NCI-H524 treated with DMSO at 0.1 percent for 48 hours (cell line): ENCODE measurements around the gene SETD7.
"Not testable (repeated sequence)": the region's sequence is repeated elsewhere in the genome, so short reads cannot be mapped to it uniquely, and the experiment has no call there.

Source experiments
- DNase-seq: peaks from one replicate; lab custom pipeline; 2025; lab: John Stamatoyannopoulos, UW

The SETD7 gene

DNA sequence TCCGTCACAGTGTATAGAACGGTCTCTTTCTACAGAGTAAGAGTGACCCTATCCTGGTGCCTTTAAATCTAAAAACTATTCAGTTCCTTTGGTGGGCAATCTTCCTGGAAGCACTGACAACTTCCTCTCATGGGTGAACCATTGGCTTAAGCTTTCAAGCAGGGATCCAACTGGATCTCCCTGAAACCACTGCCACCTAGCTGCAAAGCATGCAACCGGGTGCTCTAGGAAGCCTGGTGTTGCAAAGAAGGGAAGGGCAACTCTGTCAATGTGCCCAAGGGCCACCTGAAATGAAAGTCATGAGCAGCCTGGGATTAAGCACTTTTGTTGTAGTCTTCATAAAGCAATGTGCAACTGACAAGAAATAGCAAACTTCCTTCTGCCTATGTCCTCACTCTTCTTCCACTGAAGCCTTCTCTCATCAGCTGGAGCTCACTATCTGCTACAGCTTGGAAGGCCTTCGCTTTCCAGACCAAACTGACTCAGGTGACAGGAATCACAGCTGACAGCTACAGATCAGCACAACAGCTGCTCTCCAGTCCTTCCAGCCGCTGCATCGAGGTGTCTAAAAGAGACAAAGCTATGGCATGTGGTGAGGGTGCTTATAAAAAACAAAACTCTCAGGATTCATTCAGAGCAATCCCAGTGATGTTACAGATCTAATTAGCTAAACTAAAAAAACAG lies 46.1 kb downstream of the SETD7 start:
- no peak for DNase-seq

DNA sequence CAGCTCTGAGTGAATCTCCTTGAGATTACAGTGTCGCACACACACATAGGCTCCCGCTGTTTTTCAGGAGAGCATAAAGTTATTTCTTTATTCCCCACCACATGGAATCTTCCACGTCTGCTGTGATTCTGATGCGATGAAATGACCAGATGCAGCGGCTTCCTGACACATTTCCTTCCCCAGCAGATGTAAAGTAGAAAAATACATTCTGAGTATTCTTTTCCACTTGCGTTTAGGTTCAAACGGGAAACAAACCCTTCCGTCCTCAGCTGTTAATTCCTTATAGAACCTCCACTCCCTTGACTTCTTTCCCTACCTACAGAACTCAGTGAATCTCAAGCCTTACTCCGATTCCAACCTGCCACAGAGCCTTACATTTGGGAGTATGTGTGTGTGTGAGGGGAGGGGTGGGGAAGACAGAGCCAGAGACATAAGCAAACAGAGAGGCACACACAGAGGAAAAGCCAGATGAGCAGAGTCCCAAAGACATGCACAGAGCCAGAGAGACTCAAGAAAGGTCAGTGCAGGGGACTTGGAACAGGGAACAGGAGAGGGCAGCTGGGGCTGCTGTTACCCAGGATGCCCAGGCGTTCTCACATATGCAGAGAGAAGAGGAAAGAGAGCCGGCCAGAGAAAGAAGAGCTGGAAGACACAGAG lies 47.3 kb downstream of the SETD7 start:
- no peak for DNase-seq

DNA sequence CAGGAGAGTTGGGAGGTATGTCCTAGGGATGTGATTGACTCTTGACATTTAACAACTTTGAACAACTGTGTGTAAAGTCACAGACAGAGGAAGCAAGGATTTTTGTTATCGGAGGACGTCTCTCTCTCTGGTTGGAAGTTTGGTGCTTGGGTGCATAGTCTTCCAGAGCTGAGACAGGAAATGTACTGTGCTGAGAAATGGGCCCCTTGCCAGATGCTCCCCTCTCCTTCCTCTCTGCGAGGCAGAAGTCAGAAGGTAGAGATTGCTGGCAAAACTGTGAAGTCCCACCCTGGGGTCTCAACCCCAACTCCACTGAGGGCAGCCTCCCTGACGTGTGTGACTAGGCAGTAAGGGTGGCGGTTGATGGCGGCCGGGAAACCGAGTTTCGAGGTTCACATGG lies 49.2 kb downstream of the SETD7 start:
- DNase-seq, result no peak

DNA sequence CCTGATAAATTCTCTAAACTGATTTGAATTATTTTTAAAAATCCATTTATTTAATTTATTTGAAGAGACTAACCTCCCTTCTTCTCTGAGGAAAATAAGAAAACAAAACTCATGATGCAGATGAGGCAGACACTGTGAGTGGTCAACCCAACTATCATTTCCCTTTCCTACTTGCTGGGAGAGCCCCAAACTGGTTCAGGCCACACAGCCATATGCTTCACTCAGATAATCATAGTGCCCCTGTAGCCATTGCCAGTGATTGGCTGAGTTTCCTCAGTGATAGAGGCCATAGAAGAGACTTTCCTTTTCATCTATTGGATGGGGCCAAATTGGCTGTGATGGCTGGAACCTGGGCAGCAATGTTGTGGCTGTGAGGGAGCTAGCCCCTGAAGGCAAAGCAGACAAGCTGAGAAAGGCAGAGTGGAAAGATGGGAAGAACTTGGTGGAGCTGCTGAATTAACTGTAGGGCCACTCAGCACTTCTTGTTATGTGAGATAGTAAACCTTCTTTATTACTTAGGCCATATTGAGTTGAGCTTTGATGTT lies 52.3 kb downstream of the SETD7 start:
- no peak for DNase-seq

DNA sequence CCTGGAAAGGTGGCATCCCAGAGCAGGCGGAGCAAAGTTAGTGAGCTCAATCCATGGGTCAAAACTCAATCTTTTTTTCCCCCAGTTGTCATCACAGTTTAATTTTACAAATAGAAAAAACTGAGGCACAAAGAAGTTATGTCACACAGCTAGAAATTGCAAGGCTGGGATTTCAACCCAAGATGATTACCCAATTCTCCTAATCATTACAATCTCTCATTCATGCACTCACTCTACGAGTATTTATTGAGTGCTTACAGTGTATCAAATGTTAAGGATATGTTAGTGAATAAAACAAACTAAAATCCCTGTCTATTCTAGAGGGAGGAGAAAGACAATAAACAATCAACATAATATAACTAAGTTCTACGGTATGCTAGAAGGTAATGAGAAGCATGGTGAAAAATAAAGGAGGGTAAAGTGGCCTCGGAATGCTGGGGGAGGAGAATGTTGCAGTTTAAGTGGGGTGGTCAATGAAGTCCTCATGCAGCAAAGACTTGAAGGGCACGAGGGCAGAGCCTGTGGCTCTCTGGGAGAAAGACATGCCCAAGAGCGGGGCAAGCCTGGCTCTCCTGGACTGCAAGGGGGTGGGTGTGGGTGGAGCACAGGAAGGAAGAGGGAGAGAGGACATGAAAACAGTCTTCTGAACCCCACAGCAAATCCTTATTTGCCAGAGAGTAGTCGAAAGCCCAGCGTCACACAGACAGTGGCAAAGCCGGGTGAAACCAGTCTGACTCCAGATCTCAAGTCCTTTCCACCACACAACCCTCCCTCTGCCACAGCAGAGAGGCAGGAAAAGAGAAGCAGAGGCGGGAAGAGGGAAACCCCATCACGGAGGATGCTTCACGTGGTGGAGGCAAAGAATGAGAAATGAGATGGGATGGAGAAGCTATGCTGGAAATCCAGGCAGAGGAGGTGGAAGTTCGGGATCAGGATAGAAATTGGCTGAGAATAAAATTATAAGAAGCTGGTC lies 53.8 kb downstream of the SETD7 start:
- no peak for DNase-seq

DNA sequence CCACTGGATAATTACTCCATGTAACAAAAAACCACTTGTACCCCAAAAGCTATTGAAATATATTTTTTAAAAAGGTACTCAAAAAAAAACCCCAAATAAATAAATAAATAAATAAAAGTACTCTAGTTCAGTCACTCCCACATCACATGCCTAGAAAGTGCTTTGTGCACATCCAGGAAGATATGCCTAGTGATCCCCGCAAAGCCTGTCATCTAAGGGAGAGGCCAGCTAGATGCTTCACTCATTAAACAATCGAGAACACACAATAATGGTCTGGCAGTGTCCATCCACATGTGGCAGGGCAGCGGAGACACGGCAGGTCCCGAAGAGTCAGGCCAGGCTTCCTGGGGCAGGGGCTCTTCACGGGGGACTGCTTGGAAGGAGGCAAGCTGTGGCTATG lies 54.5 kb downstream of the SETD7 start:
- DNase-seq, result no peak

DNA sequence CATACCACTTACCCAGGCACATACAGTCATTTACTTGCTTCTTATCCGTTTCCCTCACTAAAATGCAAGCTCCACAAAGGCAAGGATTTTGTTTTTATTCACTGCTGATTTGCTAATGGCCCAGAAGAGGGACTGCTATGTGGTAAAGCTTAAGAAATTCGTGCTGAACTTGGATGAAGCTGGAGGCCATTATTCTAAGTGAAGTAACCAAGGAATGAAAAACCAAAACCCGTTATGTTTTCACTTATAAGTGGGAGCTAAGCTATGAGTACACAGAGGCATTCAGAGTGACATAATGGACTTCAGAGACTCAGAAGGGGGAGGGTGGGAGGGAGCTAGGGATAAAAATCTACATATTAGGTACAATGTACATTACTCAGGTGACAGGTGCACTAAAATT lies 54.9 kb downstream of the SETD7 start:
- DNase-seq, result no peak

DNA sequence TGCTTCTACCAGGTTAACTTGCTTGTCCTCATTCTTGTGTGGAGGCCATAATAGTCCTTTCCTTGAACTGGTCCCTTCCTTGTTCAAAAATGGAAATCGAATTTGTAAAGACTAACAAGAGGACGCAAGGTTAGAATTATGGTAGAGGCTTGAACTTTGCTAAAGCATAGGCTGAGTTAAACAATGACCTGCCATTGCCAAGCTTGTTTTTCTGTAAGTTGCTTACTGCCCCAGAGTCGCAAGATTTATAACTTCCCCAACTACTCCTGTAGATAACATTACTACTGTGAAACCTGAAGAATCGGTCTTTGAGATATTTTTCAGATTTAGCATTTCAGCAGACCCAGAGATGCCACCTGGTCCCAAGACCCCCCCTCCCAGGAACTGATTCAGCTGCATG lies 56.8 kb downstream of the SETD7 start:
- DNase-seq, result no peak

DNA sequence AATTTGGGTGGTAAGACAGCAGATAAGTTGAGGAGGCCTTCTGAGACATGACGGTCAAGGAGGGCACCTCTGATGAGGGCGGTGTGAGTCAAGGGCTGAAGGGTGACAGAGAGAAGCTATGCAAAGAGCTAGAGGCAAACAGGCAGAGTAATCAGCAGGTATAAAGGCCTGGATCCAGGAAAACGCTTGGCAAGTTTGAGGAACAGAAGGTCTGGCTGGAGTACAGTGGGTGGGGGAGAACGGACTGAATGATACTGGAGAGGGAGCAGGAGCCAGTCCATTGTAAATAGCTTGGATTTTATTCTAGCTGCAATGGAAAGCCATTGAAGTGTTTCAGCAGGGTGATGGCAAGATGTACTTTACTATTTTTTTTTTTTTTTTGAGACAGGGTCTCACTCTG lies 62.8 kb downstream of the SETD7 start:
- no peak for DNase-seq

DNA sequence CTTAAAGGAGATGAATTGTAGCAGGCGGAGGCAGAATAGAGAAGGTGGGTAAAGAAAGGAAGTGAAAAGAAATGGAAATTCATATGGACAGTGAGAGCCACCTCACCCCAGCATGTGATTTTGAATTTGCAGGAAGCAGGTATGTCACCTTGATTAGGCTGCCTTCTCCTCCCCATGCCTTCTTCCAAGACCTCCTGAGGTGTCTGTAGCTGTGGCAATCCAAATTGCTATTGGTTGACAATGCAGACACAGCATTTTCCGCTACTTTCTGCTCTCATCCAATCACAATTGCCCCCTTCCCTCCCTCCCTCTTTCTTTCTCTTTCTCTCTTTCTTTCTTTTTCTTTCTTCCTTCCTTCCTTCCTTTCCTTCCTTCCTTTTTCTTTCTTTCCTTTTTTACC lies 63.6 kb downstream of the SETD7 start:
- no peak for DNase-seq

DNA sequence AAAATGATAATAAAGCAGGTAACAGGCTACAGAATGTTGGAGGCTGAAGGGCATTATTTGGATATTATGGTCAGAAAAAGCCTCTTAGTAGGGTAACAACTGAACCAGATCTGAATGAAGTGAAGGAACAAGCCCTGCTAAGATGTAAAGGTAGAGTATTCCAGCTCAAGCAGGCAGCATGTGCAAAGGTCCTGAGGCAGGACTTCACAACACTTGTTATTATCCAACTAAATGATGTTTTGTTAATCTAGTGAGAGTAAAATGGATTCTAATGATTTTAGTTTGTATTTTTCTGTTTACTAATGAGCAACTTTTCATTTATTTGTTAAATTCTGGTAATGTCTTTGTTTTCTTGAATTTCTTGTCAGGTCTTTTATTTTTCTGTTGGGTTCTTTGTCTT lies 66.4 kb downstream of the SETD7 start:
- no peak for DNase-seq

DNA sequence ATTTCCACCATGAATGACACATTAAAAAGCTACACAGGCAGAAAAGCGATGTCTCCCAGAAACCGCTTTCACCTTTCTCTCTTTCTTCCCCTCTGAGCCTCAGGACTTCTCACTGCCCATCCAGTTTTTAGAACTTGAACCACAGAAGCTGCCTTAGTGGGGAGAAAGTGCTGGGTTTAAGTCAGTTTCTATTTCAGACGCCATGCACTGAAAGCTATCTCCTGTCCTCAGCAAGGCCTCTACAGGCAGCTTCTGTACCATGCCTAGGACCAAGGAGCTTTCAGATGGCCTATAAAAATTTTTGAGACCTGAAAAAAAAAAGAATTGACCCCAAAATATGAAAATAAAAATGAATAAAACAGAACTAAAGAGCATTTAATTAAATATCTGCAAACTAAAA lies 67.6 kb downstream of the SETD7 start:
- no peak for DNase-seq

DNA sequence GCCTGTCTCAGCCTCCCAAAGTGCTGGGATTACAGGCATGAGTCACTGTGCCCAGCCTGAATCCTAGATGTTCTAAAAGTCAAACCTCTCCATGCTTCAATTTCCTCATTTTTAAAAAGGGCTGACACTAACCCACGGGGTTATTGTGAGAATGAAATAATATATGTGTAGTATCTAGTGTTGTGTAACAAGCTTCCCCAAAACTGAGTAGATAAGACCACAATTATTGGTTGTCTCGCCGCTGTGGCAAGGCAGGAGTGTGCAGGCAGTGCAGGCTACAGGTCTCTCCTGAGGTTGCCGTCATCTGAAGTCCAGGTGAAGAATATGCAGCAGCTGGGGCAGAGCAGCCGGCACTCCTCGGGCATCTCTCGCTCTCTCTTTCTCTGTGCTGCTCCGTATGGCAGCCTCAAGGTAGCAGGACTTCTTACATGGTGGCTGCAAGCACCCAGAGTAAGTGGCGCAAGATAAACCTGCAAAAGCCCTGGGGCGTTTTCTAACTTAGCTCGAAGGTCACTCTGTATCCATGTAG lies 71.2 kb downstream of the SETD7 start:
- no peak for DNase-seq

DNA sequence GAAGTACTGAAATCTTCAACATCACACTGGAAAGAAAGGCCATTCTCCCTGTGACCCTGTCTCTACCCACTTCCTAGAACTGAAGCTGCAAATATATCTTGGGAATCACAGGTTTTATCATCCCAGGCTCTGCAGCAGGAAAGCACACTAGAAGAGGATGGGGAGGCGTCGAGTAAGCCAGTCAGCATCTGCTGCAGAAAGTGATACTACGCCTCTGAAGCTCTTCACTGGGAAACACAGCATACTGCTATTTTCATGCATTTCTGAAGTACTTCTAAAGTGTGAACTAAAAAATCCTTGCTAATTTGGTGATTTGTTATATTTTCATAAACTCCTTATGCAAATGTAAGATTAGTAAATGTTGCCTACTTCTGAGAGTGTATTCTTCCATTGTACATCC lies 73.0 kb downstream of the SETD7 start:
- no peak for DNase-seq

DNA sequence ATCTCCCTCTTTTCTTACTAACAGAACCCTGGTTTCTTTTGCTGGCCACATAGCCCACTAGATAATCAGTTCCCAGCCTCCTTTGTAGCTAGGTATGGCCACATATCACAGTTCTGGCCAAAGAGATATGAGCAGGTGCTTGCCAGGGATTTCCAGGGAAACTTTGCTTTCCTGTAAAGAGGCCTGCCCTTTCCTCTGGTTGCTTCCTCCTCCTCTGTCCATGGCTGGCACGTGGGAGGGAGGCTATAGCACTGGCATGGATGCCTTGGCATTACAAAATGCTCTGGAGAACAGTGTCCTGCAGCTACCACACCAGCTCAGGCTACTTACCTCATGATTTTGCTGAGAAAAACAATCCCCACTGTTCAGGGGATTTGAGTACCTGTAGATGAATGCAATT lies 74.6 kb downstream of the SETD7 start:
- no peak for DNase-seq

DNA sequence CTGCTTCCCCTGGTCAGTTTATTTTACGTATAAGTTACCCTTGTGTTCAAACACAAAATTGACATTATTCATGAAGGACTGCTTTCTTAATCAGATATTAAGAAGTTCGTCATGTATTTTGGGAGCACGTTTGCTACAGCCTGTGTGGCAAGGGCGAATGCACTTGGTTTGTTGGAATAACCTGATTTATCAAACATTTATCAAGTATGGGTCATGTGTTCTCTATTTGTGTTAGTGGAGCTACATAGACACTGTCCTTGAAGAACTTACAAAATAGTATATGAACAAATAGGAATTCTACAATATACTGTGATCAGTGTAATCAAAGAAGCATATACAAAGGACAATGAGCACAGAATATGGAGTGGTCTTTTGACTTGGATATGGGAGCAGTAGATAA lies 79.7 kb downstream of the SETD7 start:
- DNase-seq, result no peak

DNA sequence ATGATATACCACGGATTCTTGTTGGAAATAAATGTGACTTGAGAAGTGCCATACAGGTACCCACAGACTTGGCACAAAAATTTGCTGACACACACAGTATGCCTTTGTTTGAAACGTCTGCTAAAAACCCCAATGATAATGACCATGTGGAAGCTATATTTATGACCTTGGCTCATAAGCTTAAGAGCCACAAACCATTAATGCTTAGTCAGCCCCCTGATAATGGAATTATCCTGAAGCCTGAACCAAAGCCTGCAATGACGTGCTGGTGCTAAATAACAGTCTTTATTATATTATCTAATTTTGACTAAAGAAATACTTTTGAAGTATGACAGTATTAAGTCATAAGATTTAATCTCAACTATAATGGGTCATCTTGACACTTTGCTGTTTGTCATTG lies 83.2 kb downstream of the SETD7 start:
- no peak for DNase-seq

DNA sequence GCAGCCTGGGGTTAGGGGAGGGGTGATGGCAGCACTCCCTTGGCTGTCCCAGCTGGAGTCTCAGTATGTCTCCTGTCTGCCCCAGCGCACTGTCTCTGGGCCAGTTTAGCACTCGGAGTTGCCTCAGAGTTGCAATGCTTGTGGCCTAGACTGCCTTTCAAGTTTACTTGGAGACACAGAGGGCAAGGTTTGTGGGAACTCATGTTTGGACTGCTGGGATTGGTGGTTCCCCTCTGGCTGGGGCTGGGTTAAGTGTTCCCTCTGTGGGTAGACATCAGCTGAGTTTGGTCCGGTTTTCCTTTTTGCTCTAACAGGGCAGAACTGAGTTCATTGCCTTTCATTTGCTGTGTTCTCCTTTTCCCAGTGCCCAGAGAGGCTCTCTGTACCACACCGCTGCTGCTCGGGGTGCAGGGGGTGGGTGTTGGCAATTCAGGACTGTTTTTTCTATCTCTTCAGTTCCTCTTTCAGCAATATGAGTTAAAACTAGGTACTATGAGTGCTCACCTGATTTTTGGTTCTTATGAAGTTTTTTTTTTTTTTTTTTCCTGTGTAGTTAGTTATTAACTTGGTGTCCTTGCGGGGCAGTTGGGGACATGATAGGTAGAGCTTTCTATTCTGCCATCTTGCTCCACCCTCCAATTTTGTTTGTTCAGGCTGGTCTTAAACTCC lies 84.9 kb downstream of the SETD7 start:
- DNase-seq, result no peak

DNA sequence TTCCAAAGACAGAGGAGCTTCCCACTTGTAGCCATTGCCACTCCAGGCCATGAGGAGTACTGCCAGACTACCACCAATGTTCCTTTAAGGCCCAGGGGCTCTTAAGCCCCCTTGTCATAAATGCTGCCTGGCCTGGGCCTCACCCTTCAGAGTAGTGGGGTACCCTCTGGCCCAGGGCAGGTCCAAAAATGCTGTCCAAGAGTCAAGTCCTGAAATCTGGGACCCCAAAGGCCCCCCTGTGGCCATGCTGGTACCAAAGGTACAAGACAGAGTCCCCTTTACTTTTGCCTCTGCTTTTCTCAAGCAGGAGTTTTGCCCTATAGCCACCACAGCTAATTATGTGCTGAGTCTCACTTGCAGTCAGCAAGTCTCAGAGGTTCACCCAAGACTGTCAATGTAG lies 85.7 kb downstream of the SETD7 start:
- no peak for DNase-seq

DNA sequence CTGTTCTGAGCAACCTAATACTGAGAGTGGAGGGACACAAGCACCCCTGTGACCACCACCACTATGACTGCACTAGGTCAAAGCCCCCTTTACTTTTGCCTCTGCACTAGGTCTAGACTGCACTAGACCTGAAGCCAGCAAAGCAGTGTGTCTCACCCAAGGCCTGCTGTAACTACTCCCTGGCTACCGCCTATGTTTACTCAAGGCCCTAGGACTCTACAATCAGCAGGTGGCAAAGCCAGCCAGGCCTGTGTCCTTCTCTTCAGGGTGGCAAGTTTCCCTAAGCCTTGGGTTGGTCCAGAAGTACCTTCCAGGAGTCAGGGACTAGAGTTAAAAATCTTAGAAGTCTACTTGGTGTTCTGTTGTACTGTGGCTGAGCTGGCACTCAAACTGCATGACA lies 86.2 kb downstream of the SETD7 start:
- no peak for DNase-seq

DNA sequence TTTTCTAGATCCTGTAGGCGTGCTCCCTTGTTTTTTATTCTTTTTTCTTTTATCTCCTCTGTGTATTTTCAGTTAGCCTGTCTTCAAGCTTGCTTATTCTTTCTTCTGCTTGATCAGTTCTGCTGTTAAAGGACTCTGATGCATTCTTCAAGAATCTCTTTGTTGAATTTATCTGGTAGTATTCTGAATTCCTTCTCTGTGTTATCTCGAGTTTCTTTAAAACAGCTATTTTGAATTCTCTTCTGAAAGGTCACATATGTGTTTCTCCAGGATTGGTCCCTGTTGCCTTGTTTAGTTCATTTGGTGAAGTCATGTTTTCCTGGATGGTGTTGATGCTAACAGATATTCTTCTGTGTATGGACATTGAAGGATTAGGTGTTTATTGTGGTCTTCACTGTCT lies 86.8 kb downstream of the SETD7 start:
- no peak for DNase-seq

DNA sequence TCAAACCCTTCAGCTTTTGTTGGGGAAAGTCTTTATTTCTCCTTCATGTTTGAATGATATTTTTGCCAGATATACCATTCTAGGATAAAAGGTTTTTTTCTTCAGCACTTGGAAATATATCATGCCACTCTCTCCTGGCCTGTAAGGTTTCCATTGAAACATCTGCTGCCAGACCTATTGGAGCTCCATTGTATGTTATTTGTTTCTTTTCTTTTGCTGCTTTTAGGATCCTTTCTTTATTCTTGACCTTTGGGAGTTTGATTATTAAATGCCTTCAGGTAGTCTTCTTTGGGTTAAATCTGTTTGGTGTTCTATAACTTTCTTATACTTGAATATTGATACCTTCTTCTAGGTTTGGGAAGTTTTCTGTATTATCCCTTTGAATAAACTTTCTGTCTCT lies 87.3 kb downstream of the SETD7 start:
- not testable (repeated sequence) for DNase-seq
